Right lobe of liver (tissue), 6 donors: Measurements from ENCODE around the gene SHLD1. TPM values are rescaled to one million over a fixed set of nuclear protein-coding genes. Genes with fewer than 3 reads are reported as not detected.

Experiments used
- ATAC-seq, 4 donors: fragments of 200-7000 bp; cut with Tn5 transposase; one replicate each; pipeline ENCODE4 v1.9.1; 2020; ENCODE audit warnings: mild to moderate bottlenecking in 4 of 4, moderate library complexity in 4 of 4
- DNase-seq, 3 donors: peaks; one replicate each; pipeline ENCODE4 v3.0.0-alpha.2; 2020
- H3K27ac ChIP-seq, 3 donors: fragments of 200-600 bp; one replicate each; pipeline ENCODE4 v1.8.0; 2022
- H3K27me3 ChIP-seq, 2 donors: fragments of 200-600 bp; one replicate each; pipeline ENCODE4 v1.8.0; 2022
- H3K36me3 ChIP-seq, 4 donors: fragments of 200-600 bp; sonication (generic) in 1 of 4; one replicate each; pipeline versions ENCODE4 v1.5.1 to v1.8.0; 2017 to 2022; ENCODE audit warnings: control low read depth in 1 of 4
- H3K4me1 ChIP-seq, 4 donors: fragments of 200-600 bp; sonication (generic) in 1 of 4; one replicate each; pipeline versions ENCODE4 v1.5.1 to v1.8.0; 2017 to 2022; ENCODE audit warnings: control low read depth in 1 of 4
- H3K4me3 ChIP-seq, 3 donors: fragments of 200-600 bp; one replicate each; pipeline ENCODE4 v1.8.0; 2022
- H3K9me3 ChIP-seq, 4 donors: fragments of 200-600 bp; sonication (generic) in 1 of 4; one replicate each; pipeline versions ENCODE4 v1.5.1 to v1.8.0; 2017 to 2022; ENCODE audit warnings: control low read depth in 1 of 4
- CTCF ChIP-seq, 4 donors: fragments of 200-600 bp in 3 of 4; fragments of 450-650 bp in 1 of 4; IDR thresholded peaks; one replicate each; pipeline versions ENCODE4 v1.5.1 to v1.8.0; 2016 to 2022; ENCODE audit warnings: antibody characterized with exemption in 4 of 4, mild to moderate bottlenecking in 2 of 4
- POLR2A ChIP-seq: fragments of 450-650 bp; IDR thresholded peaks from one replicate; pipeline ENCODE4 v1.6.1; 2017; ENCODE audit warnings: antibody characterized with exemption, mild to moderate bottlenecking
- WGBS: methylation state at CpG from one replicate; pipeline ENCODE4 v1.1.6; 2018; ENCODE audit warnings: low coverage, low lambda C conversion rate; ENCODE audit not compliant: insufficient coverage; ENCODE audit errors: missing lambda C conversion rate; 5-methylcytosine and 5-hydroxymethylcytosine counted together
- intact Hi-C, 2 donors: fragments of 100-400 bp; cut with DNase I; formaldehyde crosslinking; loops; one replicate each; pipeline versions ENCODE4 v1.11.2 to v1.14.1; 2022
- total RNA-seq, 6 experiments: library from RNA; depleted of rRNA in 2 of 6; stranded (reverse); fragments of >200 nt in 2 of 6; fragmentation: NEBNext Ultra II Directional in 3 of 6; extraction: Animal tissue kit (Norgen Biotek cat#: 25700) in 3 of 6; gene quantifications; one replicate each; pipeline versions ENCODE4 v1.1.0 to v1.2.4, GENCODE V29; 2016 to 2023
- donor health status: DM: no; HTN: yes; CAD: no.
- donor health status: DM: no; HTN: no; CAD: no.
- donor health status: DM: no; HTN: no; CAD: no.
- donor health status: DM: no; HTN: yes; CAD: no.
- donor health status: DM: no; HTN: yes; CAD: no.

The SHLD1 gene
- total RNA-seq, 6 experiments from 2014 or later: 0.69 to 1.9 (median 1.4) TPM; not detected in 1

- WGBS: 44% methylated on average over 1 of the region's 1 CpG
- ATAC-seq (no peak), DNase-seq (no peak)
- no peak overlapping the region for H3K27ac ChIP-seq
- no peak for TF ChIP-seq POLR2A
- TF ChIP-seq CTCF (IDR thresholded peaks at IDR 0.05): no peak
- H3K9me3 ChIP-seq: no peaks in the 10 kb centered on the region
- no peaks in the 10 kb centered on the region for H3K4me1 ChIP-seq
- no peaks in the 10 kb centered on the region for H3K27me3 ChIP-seq
- intact Hi-C loops: no loop called here
- H3K36me3 ChIP-seq: no peaks in the 10 kb centered on the region
- no peak overlapping the region for H3K4me3 ChIP-seq
Measured at GRCh38 chr20:5899444-5899843, 149.2 kb downstream of the SHLD1 start.

DNA sequence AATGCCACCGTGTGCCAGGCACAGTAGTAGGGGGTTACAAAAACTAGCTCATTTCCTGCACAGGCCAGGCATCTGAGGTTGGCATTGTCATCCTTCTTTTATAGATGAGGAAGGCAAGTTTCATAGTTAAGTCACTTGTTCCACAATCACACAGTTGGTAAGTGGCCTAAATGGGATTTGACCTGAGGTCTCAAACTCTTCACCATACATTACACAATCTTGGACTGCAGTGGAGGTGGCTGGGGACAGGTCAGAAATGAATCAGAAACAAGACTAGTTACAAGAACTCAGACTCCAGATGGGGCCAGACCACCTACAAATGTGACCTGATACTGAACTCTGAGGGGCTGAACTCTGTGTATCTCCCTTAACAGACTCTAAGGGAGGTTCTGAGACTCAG is 150.7 kb downstream of the SHLD1 start:
- Histone ChIP-seq H3K36me3 (no peaks in the 10 kb centered on the region), H3K9me3 (no peaks in the 10 kb centered on the region), H3K27ac (no peak overlapping the region), H3K4me3 (no peak overlapping the region), H3K4me1 (no peaks in the 10 kb centered on the region), H3K27me3 (no peaks in the 10 kb centered on the region)
- intact Hi-C loops: no loop called here
- WGBS: 56% methylated on average over 1 of the region's 1 CpG
- TF ChIP-seq CTCF (IDR thresholded peaks at IDR 0.05) (no peak), POLR2A (no peak)
- no peak for ATAC-seq
- DNase-seq: no peak

GRCh38 chr20:5908981-5909380 is 158.8 kb downstream of the SHLD1 start:
- H3K4me3 ChIP-seq: no peak overlapping the region
- H3K27ac ChIP-seq: no peak overlapping the region
- H3K27me3 ChIP-seq: no peaks in the 10 kb centered on the region
- DNase-seq (no peak), ATAC-seq (no peak)
- peaks cover 0 to 8% (median 0%) of the 10 kb centered on the region in 4 donors for H3K4me1 ChIP-seq
- 57% methylated on average over 2 of the region's 2 CpGs for WGBS
- H3K9me3 ChIP-seq: no peaks in the 10 kb centered on the region
- TF ChIP-seq CTCF (IDR thresholded peaks at IDR 0.05) (no peak), POLR2A (no peak)
- intact Hi-C loops: no loop called here
- no peaks in the 10 kb centered on the region for H3K36me3 ChIP-seq

DNA sequence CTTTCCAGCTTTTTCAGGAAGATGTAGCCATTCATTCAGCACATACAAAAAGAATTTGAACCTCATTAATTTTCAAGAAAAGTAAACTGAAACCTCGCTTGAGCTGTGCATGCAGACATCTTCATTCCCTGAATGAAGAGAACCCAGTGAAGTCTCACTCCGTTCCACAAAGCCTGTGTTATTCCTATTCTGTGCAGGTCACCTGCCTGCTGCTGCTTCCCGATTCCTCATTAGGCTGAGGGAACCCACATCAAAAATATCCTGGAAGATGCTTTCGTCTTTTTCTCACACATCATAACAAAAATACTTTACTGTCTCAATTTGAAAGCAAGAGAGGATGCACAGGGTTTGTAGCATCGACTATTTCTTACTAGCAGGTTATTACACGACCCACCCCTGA is 160.0 kb downstream of the SHLD1 start:
- H3K4me1 ChIP-seq: peaks cover 0 to 8% (median 0%) of the 10 kb centered on the region in 4 donors
- H3K4me3 ChIP-seq: no peak overlapping the region
- no peaks in the 10 kb centered on the region for H3K36me3 ChIP-seq
- no peak overlapping the region for H3K27ac ChIP-seq
- H3K27me3 ChIP-seq: no peaks in the 10 kb centered on the region
- intact Hi-C loops: no loop called here
- ATAC-seq (no peak), DNase-seq (no peak)
- no peaks in the 10 kb centered on the region for H3K9me3 ChIP-seq
- TF ChIP-seq CTCF (IDR thresholded peaks at IDR 0.05): no peak
- 49% methylated on average over 6 of the region's 6 CpGs for WGBS

- DNase-seq (no peak), ATAC-seq (no peak)
- peaks cover 0 to 8% (median 0%) of the 10 kb centered on the region in 4 donors for H3K4me1 ChIP-seq
- H3K27me3 ChIP-seq: no peaks in the 10 kb centered on the region
- no peaks in the 10 kb centered on the region for H3K9me3 ChIP-seq
- intact Hi-C loops: no loop called here
- H3K36me3 ChIP-seq: no peaks in the 10 kb centered on the region
- H3K4me3 ChIP-seq: no peak overlapping the region
- H3K27ac ChIP-seq: no peak overlapping the region
- 65% methylated on average over 2 of the region's 2 CpGs for WGBS
- no peak for TF ChIP-seq CTCF (IDR thresholded peaks at IDR 0.05)
- no peak for TF ChIP-seq POLR2A
Measured at GRCh38 chr20:5913166-5913565, 163.0 kb downstream of the SHLD1 start.
